Measurements from ENCODE around the gene ZFPL1. TPM values are rescaled to one million over a fixed set of nuclear protein-coding genes. Genes with fewer than 3 reads are reported as not detected.

ZFPL1 gene
- 100 TPM for polyA plus RNA-seq (2012; ENCODE audit: insufficient read length, low read depth)

DNA sequence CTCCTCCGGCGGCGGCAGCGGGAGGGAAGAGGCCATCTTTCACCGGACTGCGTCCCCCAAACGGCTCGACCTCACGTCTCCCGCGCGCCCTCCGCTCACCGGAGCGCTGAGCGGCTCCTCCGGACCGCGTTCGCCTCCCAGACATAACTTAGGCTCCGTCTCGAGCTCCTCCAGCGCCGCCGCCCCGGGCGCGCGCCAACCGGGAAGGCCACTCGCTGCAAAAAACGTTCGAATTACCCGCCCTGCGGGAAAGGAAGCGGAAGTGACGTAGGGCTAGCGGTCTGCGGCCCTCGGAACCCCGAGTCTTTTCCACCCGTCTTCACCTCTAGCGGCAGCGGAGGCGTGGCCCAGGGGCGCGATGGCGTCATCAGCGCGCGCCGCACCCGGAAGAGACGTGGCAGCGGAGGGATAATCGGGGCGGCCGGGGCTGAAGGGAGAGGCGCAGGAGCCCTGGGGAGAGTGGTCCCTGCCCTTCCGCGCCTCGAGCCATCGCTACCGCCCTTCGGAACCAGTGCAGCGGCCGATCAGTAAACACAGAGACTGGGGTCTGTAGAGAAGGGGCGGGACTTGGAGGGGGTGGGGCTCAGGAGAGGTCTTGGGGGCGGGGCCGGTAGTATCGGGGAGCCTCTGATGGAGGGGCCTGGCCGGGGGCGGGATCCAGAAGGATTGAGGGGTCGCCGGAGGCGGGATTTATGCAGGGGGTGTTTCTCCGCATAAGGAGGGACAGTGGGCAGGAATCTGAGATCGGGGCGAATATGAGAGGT is at the start of gene ZFPL1, which contains the start of gene CDCA5:
Gene ZFPL1 (plus strand): TSS at position 389 of the 764 bp plus-strand sequence. CDS start 477 bp downstream, outside the sequence.
Gene CDCA5 (minus strand): TSS at position 207 of the 764 bp plus-strand sequence. CDS start 62 bp downstream, at position 145.
- TF ChIP-seq, protein P1, sequence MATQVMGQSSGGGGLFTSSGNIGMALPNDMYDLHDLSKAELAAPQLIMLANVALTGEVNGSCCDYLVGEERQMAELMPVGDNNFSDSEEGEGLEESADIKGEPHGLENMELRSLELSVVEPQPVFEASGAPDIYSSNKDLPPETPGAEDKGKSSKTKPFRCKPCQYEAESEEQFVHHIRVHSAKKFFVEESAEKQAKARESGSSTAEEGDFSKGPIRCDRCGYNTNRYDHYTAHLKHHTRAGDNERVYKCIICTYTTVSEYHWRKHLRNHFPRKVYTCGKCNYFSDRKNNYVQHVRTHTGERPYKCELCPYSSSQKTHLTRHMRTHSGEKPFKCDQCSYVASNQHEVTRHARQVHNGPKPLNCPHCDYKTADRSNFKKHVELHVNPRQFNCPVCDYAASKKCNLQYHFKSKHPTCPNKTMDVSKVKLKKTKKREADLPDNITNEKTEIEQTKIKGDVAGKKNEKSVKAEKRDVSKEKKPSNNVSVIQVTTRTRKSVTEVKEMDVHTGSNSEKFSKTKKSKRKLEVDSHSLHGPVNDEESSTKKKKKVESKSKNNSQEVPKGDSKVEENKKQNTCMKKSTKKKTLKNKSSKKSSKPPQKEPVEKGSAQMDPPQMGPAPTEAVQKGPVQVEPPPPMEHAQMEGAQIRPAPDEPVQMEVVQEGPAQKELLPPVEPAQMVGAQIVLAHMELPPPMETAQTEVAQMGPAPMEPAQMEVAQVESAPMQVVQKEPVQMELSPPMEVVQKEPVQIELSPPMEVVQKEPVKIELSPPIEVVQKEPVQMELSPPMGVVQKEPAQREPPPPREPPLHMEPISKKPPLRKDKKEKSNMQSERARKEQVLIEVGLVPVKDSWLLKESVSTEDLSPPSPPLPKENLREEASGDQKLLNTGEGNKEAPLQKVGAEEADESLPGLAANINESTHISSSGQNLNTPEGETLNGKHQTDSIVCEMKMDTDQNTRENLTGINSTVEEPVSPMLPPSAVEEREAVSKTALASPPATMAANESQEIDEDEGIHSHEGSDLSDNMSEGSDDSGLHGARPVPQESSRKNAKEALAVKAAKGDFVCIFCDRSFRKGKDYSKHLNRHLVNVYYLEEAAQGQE (IDR thresholded peaks at IDR 0.05; ENCODE audit: insufficient read depth in 1 of 2, low read depth in 2 of 2, low read length in 2 of 2) = 0 out of 4 replicates have a peak, but pooled peaks of 1 of the 2 experiments have one; percentile 38
- TF ChIP-seq SIN3A (IDR thresholded peaks at IDR 0.05; ENCODE audit: borderline replicate concordance, insufficient read depth, low read length) (0 out of 2 replicates have a peak, but pooled peaks have one; percentile 70), POLR2AphosphoS5 (IDR thresholded peaks at IDR 0.05; ENCODE audit: low read depth, low read length) (peak; percentile 66), TAF1 (IDR thresholded peaks at IDR 0.05; ENCODE audit: borderline replicate concordance, insufficient read depth, low read length) (peak; percentile 67; the same call in 1 of the 2 replicates), FOXP2 (optimal IDR thresholded peaks at IDR 0.05; ENCODE audit: borderline replicate concordance, extremely low read depth, extremely low read length, insufficient read depth) (peak; percentile 88)

DNA sequence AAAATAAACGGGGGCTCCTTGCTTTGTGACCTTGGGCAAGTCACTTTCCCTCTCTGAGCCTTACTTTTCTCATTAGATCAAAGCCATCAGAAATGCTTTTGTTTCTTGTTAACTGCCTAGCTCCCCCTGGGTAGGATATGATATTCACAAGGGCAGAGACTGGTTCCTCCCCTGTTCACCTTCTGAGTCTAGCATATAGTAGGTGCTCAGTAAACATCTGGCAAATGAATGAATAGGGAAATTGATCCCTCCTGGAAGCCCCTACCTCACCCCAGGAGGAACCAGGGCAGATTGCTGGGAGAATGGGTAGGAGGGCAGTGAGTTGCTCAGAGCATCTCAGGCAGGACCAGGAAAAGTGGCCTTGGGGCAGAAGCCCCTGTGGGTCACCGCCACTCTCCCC is 49.6 kb upstream of the ZFPL1 start:
- no peak for TF ChIP-seq POLR2AphosphoS5 (IDR thresholded peaks at IDR 0.05; ENCODE audit: low read depth, low read length)
- TF ChIP-seq FOXP2 (optimal IDR thresholded peaks at IDR 0.05; ENCODE audit: borderline replicate concordance, extremely low read depth, extremely low read length, insufficient read depth) = no peak
- no peak for TF ChIP-seq TAF1 (IDR thresholded peaks at IDR 0.05; ENCODE audit: borderline replicate concordance, insufficient read depth, low read length)
- TF ChIP-seq, protein P1 (IDR thresholded peaks at IDR 0.05; ENCODE audit: insufficient read depth in 1 of 2, low read depth in 2 of 2, low read length in 2 of 2) = no peak

DNA sequence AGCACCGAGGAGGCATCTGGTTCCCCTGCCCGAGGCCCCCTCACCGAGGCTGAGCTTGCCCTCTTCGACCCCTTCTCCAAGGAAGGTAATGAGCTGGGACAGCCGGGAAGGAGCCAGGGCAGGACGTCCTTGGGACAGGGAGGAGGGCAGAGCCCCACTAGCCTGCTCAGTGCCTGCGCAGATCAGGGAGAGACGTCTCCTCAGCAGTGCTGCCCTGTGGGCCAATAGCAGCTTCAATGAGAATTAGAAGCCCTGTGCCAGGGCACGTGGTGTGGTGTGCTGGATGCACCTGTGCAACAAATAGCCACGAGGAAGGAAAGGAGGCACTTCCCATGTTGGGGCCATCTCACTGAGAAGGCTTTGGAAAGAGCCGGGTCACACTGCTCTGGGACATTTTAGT is 48.4 kb upstream of the ZFPL1 start:
- TF ChIP-seq, protein P1 (IDR thresholded peaks at IDR 0.05; ENCODE audit: insufficient read depth in 1 of 2, low read depth in 2 of 2, low read length in 2 of 2) = no peak
- TF ChIP-seq TAF1 (IDR thresholded peaks at IDR 0.05; ENCODE audit: borderline replicate concordance, insufficient read depth, low read length) = no peak
- no peak for TF ChIP-seq POLR2AphosphoS5 (IDR thresholded peaks at IDR 0.05; ENCODE audit: low read depth, low read length)
- no peak for TF ChIP-seq SIN3A (IDR thresholded peaks at IDR 0.05; ENCODE audit: borderline replicate concordance, insufficient read depth, low read length)
- TF ChIP-seq FOXP2 (optimal IDR thresholded peaks at IDR 0.05; ENCODE audit: borderline replicate concordance, extremely low read depth, extremely low read length, insufficient read depth) = no peak

DNA sequence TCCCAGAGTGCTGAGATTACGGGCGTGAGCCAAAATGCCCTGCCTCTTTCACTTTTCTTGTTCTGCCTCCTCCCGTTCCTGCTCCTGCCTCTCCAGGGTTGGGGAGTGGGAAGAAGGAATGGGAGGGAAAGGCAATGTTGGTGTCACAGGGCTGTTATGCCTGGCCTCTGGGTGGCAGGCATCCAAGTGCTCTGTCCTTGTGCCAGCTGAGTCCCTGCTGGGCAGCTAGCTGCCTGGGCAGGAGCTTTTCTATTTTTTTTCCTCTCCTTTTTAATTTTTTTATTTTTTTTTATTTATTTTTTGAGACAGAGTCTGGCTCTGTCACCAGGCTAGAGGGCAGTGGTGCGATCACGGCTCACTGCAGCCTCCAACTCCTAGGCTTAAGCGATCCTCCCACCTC is 47.1 kb upstream of the ZFPL1 start:
- TF ChIP-seq, protein P1 (IDR thresholded peaks at IDR 0.05; ENCODE audit: insufficient read depth in 1 of 2, low read depth in 2 of 2, low read length in 2 of 2) = no peak
- TF ChIP-seq FOXP2 (optimal IDR thresholded peaks at IDR 0.05; ENCODE audit: borderline replicate concordance, extremely low read depth, extremely low read length, insufficient read depth) (no peak), TAF1 (IDR thresholded peaks at IDR 0.05; ENCODE audit: borderline replicate concordance, insufficient read depth, low read length) (no peak), POLR2AphosphoS5 (IDR thresholded peaks at IDR 0.05; ENCODE audit: low read depth, low read length) (no peak), SIN3A (IDR thresholded peaks at IDR 0.05; ENCODE audit: borderline replicate concordance, insufficient read depth, low read length) (no peak)

All from PFSK-1 (cell line).